Astrocyte (in vitro differentiated cells and primary cell): Measurements from ENCODE around the gene BLTP2. TPM values are rescaled to one million over a fixed set of nuclear protein-coding genes. Genes with fewer than 3 reads are reported as not detected.

Source experiments
- DNase-seq: peaks from one replicate; pipeline ENCODE4 v3.0.0-alpha.2; 2010; ENCODE audit warnings: low read depth
- FAIRE-seq: peaks from 2 replicates; lab custom pipeline; 2011; peaks lifted over from hg19 to GRCh38; lab: Jason Lieb, UNC
- H2AFZ ChIP-seq: 2 replicates; pipeline ENCODE4 v1.6.0; 2012; ENCODE audit warnings: low read depth, low read length, inconsistent platforms
- H3K27ac ChIP-seq: 2 replicates; pipeline ENCODE4 v1.5.1; 2011; ENCODE audit warnings: low read depth, low read length, inconsistent platforms
- H3K27me3 ChIP-seq: 2 replicates; pipeline ENCODE4 v1.6.0; 2011; ENCODE audit warnings: low read length, inconsistent platforms; ENCODE audit not compliant: insufficient read depth
- H3K36me3 ChIP-seq: 2 replicates; pipeline ENCODE4 v1.5.1; 2011; ENCODE audit warnings: low read length, inconsistent platforms; ENCODE audit not compliant: insufficient read depth
- H3K4me1 ChIP-seq: 2 replicates; pipeline ENCODE4 v1.5.1; 2011; ENCODE audit warnings: low read length, inconsistent platforms; ENCODE audit not compliant: insufficient read depth
- H3K4me2 ChIP-seq: 2 replicates; pipeline ENCODE4 v1.6.0; 2012; ENCODE audit warnings: low read length, inconsistent platforms
- H3K4me3 ChIP-seq: 2 replicates; pipeline ENCODE4 v1.5.1; 2011; ENCODE audit warnings: low read depth, mild to moderate bottlenecking, low read length, inconsistent platforms; ENCODE audit not compliant: insufficient read depth
- H3K79me2 ChIP-seq: 2 replicates; pipeline ENCODE4 v1.6.0; 2012; ENCODE audit warnings: mild to moderate bottlenecking, low read length, inconsistent platforms; ENCODE audit not compliant: insufficient read depth
- H3K9ac ChIP-seq: 2 replicates; pipeline ENCODE4 v1.6.0; 2012; ENCODE audit warnings: mild to moderate bottlenecking, low read length, inconsistent platforms
- H3K9me3 ChIP-seq: 2 replicates; pipeline ENCODE4 v1.5.1; 2012; ENCODE audit warnings: low read depth, mild to moderate bottlenecking, low read length, inconsistent platforms; ENCODE audit not compliant: insufficient read depth
- H4K20me1 ChIP-seq: 2 replicates; pipeline ENCODE4 v1.6.0; 2012; ENCODE audit warnings: low read length, inconsistent platforms; ENCODE audit not compliant: insufficient read depth
- H3K27ac Mint-ChIP-seq: one replicate; pipeline ENCODE4 v1.8.0; 2021; ENCODE audit warnings: mild to moderate bottlenecking, mixed read lengths; ENCODE audit not compliant: unreplicated experiment
- H3K27me3 Mint-ChIP-seq: one replicate; pipeline ENCODE4 v1.8.0; 2021; ENCODE audit warnings: low read depth, mixed read lengths; ENCODE audit not compliant: unreplicated experiment
- H3K36me3 Mint-ChIP-seq: one replicate; pipeline ENCODE4 v1.8.0; 2021; ENCODE audit warnings: low read depth, mixed read lengths; ENCODE audit not compliant: unreplicated experiment
- H3K4me1 Mint-ChIP-seq: one replicate; pipeline ENCODE4 v1.8.0; 2021; ENCODE audit warnings: low read depth, mixed read lengths; ENCODE audit not compliant: unreplicated experiment
- H3K4me3 Mint-ChIP-seq: one replicate; pipeline ENCODE4 v1.8.0; 2021; ENCODE audit warnings: mild to moderate bottlenecking, moderate library complexity, mixed read lengths; ENCODE audit not compliant: unreplicated experiment
- H3K9me3 Mint-ChIP-seq: one replicate; pipeline ENCODE4 v1.8.0; 2021; ENCODE audit warnings: mild to moderate bottlenecking, mixed read lengths; ENCODE audit not compliant: unreplicated experiment
- EZH2 ChIP-seq: IDR thresholded peaks from 2 replicates; pipeline ENCODE4 v1.6.1; 2012; ENCODE audit warnings: mild to moderate bottlenecking, low read length, inconsistent platforms; ENCODE audit not compliant: insufficient read depth
- total RNA-seq: library from RNA; stranded (reverse); gene quantifications from 2 replicates; pipeline ENCODE4 v1.2.1, GENCODE V29; 2021
- TF ChIP-seq, protein P1 (sequence below): IDR thresholded peaks from 2 replicates; pipeline ENCODE4 v1.5.1; 2011; ENCODE audit warnings: low read depth, mild to moderate bottlenecking, inconsistent platforms, low read length, moderate library complexity; ENCODE audit not compliant: insufficient read depth

The BLTP2 gene
- total RNA-seq, 1 donor from 2014 or later: 133 TPM

DNA sequence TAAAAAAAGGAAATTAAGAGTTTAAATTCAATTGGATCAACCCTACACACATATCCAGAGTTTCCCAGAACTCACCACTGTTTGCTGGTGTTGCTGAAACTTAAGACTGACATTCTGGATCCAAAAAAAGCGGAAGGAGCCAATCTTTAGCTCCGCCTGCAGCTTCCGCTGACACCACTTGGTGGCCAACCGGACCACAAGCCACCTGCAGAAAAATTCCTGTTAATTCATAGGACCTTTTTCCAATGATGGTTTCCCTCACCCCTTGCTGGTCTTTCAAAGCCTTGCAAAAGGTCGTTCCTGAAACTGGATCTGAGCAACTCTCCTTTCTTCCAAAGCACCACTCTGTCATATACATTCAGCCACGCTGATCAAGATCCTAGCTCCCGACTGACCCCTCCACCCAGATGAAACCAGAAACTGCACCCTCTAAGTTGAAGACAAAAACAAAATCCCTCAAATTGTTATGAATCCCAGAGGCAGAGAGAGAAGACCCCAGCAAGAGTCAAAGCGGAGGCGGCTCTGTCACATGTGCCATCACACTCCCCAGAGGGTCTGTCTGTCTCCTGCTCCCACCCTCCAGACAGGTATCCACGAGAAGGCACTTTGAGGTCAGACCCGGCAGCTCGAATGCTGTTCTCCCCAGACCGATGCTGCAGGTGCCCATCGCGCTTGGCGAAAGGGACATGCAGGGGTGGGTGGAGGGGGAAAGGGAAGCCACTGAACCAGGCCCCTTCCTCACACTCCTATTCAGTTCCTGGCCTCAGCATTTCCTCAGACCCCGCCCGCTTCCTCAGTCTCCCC lies 773 bp downstream of the BLTP2 start:
- H3K27ac ChIP-seq: no peak overlapping the region
- Mint-ChIP-seq H3K4me3 (peak overlapping the region; percentile 93), H3K9me3 (no peaks in the 10 kb centered on the region), H3K27me3 (no peaks in the 10 kb centered on the region), H3K36me3 (peaks cover 16% of the 10 kb centered on the region), H3K4me1 (peaks cover 12% of the 10 kb centered on the region), H3K27ac (peak overlapping the region; percentile 84)
- H3K36me3 ChIP-seq: peaks cover 45% of the 10 kb centered on the region
- H3K9ac ChIP-seq: peak overlapping the region; percentile 82
- peak; percentile 23 for FAIRE-seq
- peak overlapping the region; percentile 98 for H3K4me2 ChIP-seq
- DNase-seq: peak; percentile 41
- peaks cover 12% of the 10 kb centered on the region for H3K4me1 ChIP-seq
- H3K27me3 ChIP-seq: no peaks in the 10 kb centered on the region
- H3K9me3 ChIP-seq: no peaks in the 10 kb centered on the region
- peaks cover 36% of the 10 kb centered on the region for H4K20me1 ChIP-seq
- H3K4me3 ChIP-seq: peak overlapping the region; percentile 77
- peak overlapping the region; percentile 13 for H2AFZ ChIP-seq
- H3K79me2 ChIP-seq: peaks cover 38% of the 10 kb centered on the region
- TF ChIP-seq EZH2: no peak
- TF ChIP-seq, protein P1, sequence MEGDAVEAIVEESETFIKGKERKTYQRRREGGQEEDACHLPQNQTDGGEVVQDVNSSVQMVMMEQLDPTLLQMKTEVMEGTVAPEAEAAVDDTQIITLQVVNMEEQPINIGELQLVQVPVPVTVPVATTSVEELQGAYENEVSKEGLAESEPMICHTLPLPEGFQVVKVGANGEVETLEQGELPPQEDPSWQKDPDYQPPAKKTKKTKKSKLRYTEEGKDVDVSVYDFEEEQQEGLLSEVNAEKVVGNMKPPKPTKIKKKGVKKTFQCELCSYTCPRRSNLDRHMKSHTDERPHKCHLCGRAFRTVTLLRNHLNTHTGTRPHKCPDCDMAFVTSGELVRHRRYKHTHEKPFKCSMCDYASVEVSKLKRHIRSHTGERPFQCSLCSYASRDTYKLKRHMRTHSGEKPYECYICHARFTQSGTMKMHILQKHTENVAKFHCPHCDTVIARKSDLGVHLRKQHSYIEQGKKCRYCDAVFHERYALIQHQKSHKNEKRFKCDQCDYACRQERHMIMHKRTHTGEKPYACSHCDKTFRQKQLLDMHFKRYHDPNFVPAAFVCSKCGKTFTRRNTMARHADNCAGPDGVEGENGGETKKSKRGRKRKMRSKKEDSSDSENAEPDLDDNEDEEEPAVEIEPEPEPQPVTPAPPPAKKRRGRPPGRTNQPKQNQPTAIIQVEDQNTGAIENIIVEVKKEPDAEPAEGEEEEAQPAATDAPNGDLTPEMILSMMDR: peak; percentile 48

DNA sequence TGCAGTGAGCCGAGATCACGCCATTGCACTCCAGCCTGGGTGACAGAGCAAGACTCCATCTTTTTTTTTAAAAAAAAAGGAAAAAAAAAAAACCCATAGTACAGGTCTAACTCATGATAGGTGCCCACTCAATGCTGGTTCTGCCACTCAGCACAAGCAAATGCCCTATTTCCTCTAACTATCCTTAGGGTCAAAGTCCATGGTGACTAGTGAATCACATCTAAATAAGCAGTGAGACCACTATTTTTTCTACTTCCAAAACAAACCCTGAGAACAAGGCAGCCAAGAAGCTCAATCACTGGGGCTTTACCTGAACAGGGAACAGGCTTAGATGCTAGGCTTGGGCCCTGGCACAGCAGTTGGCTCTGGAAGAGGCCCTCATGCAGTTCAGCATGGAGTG lies 3.4 kb downstream of the BLTP2 start:
- H3K4me1 Mint-ChIP-seq: peaks cover 12% of the 10 kb centered on the region
- H3K27me3 ChIP-seq: no peaks in the 10 kb centered on the region
- H3K9me3 ChIP-seq: no peaks in the 10 kb centered on the region
- no peak overlapping the region for H3K4me3 ChIP-seq
- H2AFZ ChIP-seq: no peak overlapping the region
- H3K27ac Mint-ChIP-seq: no peak overlapping the region
- peaks cover 12% of the 10 kb centered on the region for H3K4me1 ChIP-seq
- no peak overlapping the region for H3K9ac ChIP-seq
- H4K20me1 ChIP-seq: peaks cover 54% of the 10 kb centered on the region
- FAIRE-seq (no peak), DNase-seq (no peak)
- peaks cover 52% of the 10 kb centered on the region for H3K79me2 ChIP-seq
- peaks cover 23% of the 10 kb centered on the region for H3K36me3 Mint-ChIP-seq
- peaks cover 60% of the 10 kb centered on the region for H3K36me3 ChIP-seq
- TF ChIP-seq, protein P1: no peak
- TF ChIP-seq EZH2: no peak
- no peaks in the 10 kb centered on the region for H3K27me3 Mint-ChIP-seq
- H3K4me3 Mint-ChIP-seq: no peak overlapping the region
- no peak overlapping the region for H3K27ac ChIP-seq
- no peak overlapping the region for H3K4me2 ChIP-seq
- H3K9me3 Mint-ChIP-seq: no peaks in the 10 kb centered on the region

DNA sequence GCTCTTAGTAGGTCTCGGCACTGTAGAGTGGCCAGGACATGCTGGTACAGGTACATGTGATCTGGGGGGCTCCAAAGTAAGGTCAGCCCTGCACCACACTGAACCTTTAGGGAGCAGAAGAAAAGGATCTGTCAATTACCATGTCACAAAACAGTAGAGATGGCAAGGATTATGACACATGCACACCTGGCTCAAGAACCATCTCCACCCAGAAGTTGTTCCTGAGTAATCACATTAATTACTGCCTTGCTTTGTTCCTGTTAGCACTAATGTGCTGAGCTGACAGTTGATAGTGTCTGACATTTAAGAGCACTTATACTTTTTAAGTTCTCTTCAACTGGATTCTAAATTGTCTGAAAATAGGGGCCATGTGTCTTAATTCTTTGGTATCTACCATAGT lies 9.5 kb downstream of the BLTP2 start:
- TF ChIP-seq, protein P1: no peak
- no peak for TF ChIP-seq EZH2
- no peaks in the 10 kb centered on the region for H3K27me3 Mint-ChIP-seq
- peaks cover 49% of the 10 kb centered on the region for H3K36me3 Mint-ChIP-seq
- no peak overlapping the region for H3K27ac ChIP-seq
- H3K4me1 Mint-ChIP-seq: no peaks in the 10 kb centered on the region
- H3K27me3 ChIP-seq: no peaks in the 10 kb centered on the region
- H3K79me2 ChIP-seq: peaks cover 52% of the 10 kb centered on the region
- no peak for FAIRE-seq
- no peak overlapping the region for H3K4me2 ChIP-seq
- H3K4me3 ChIP-seq: no peak overlapping the region
- no peaks in the 10 kb centered on the region for H3K4me1 ChIP-seq
- H3K4me3 Mint-ChIP-seq: no peak overlapping the region
- H3K27ac Mint-ChIP-seq: no peak overlapping the region
- H3K9me3 ChIP-seq: no peaks in the 10 kb centered on the region
- H3K36me3 ChIP-seq: peaks cover 93% of the 10 kb centered on the region
- no peaks in the 10 kb centered on the region for H3K9me3 Mint-ChIP-seq
- DNase-seq: no peak
- H3K9ac ChIP-seq: no peak overlapping the region
- no peak overlapping the region for H2AFZ ChIP-seq
- H4K20me1 ChIP-seq: peaks cover 76% of the 10 kb centered on the region
